GM12801 (cell line): ENCODE results near the gene GPR37.

Source experiments
- CTCF ChIP-seq: IDR thresholded peaks from one replicate; pipeline ENCODE4 v1.5.1; 2011; ENCODE audit warnings: control low read depth; ENCODE audit not compliant: insufficient read length; ENCODE audit errors: extremely low read depth

GPR37 gene

GRCh38 chr7:124751027-124751426 is 14.6 kb downstream of the GPR37 start:
- no peak for TF ChIP-seq CTCF

GRCh38 chr7:124747072-124747471 is 18.5 kb downstream of the GPR37 start:
- TF ChIP-seq CTCF, result no peak

- no peak for TF ChIP-seq CTCF
Observed at GRCh38 chr7:124738639-124739038, 27.0 kb downstream of the GPR37 start.

GRCh38 chr7:124737760-124738300 is 27.8 kb downstream of the GPR37 start:
- TF ChIP-seq CTCF, result no peak

- no peak for TF ChIP-seq CTCF
Observed at GRCh38 chr7:124728610-124729009, 37.0 kb downstream of the GPR37 start.

- no peak for TF ChIP-seq CTCF
Observed at GRCh38 chr7:124724507-124725192, 40.9 kb downstream of the GPR37 start.

GRCh38 chr7:124724079-124724478 is 41.5 kb downstream of the GPR37 start:
- TF ChIP-seq CTCF, result no peak
